ENCODE data around the gene TRIML2. TPM values are rescaled to one million over a fixed set of nuclear protein-coding genes. Genes with fewer than 3 reads are reported as not detected.

TRIML2 gene
- total RNA-seq, 4 donors from 2014 or later, result not detected

GRCh38 chr4:188092824-188093223 lies 16.6 kb downstream of the TRIML2 start:
- TF ChIP-seq, protein P1, sequence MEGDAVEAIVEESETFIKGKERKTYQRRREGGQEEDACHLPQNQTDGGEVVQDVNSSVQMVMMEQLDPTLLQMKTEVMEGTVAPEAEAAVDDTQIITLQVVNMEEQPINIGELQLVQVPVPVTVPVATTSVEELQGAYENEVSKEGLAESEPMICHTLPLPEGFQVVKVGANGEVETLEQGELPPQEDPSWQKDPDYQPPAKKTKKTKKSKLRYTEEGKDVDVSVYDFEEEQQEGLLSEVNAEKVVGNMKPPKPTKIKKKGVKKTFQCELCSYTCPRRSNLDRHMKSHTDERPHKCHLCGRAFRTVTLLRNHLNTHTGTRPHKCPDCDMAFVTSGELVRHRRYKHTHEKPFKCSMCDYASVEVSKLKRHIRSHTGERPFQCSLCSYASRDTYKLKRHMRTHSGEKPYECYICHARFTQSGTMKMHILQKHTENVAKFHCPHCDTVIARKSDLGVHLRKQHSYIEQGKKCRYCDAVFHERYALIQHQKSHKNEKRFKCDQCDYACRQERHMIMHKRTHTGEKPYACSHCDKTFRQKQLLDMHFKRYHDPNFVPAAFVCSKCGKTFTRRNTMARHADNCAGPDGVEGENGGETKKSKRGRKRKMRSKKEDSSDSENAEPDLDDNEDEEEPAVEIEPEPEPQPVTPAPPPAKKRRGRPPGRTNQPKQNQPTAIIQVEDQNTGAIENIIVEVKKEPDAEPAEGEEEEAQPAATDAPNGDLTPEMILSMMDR (IDR thresholded peaks at IDR 0.05), result no peak
- no peak for TF ChIP-seq POLR2A (IDR thresholded peaks at IDR 0.05)
- no peak for TF ChIP-seq POLR2AphosphoS5 (IDR thresholded peaks at IDR 0.05)
- TF ChIP-seq EP300 (IDR thresholded peaks at IDR 0.05), result no peak
- Histone ChIP-seq H3K9me3 (no peaks in the 10 kb centered on the region), H3K27me3 (no peaks in the 10 kb centered on the region), H3K36me3 (no peaks in the 10 kb centered on the region), H3K4me1 (no peaks in the 10 kb centered on the region), H3K4me3 (no peak overlapping the region), H3K27ac (no peak overlapping the region)
- 72% methylated on average over 3 of the region's 3 CpGs for whole genome bisulfite sequencing
- no peak for DNase-seq (ENCODE audit: low spot score in 2 of 2)

GRCh38 chr4:188086858-188087257 lies 22.5 kb downstream of the TRIML2 start:
- DNase-seq (ENCODE audit: low spot score in 2 of 2), result no peak
- no peaks in the 10 kb centered on the region for H3K9me3 ChIP-seq
- no peaks in the 10 kb centered on the region for H3K4me1 ChIP-seq
- no peaks in the 10 kb centered on the region for H3K36me3 ChIP-seq
- H3K27ac ChIP-seq, result no peak overlapping the region
- no peaks in the 10 kb centered on the region for H3K27me3 ChIP-seq
- H3K4me3 ChIP-seq, result no peak overlapping the region
- WGBS, result 85% methylated on average over 6 of the region's 6 CpGs
- TF ChIP-seq, protein P1 (IDR thresholded peaks at IDR 0.05), result no peak
- TF ChIP-seq EP300 (IDR thresholded peaks at IDR 0.05) (no peak), POLR2A (IDR thresholded peaks at IDR 0.05) (no peak), POLR2AphosphoS5 (IDR thresholded peaks at IDR 0.05) (no peak)

DNA sequence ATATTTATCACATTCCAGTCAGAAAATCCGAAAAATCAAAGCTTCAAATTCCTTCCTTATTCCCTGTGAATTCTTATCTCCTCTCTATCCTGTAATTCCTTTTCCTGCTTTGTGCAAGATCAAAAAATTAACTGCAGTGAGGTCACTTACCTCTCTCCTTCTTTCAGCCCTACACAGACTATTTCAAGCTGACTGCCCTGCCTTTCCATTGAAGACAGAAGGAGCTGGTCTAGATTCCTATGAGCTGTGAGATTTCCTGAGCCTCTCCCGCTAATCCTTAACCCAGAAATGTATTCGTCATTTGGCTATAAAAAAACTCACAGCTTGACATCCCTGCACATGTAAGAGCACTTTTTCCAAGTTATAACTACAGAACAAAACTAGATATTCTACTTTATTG lies 26.6 kb downstream of the TRIML2 start:
- DNase-seq (ENCODE audit: low spot score in 2 of 2), result no peak
- Histone ChIP-seq H3K27ac (no peak overlapping the region), H3K4me1 (no peaks in the 10 kb centered on the region), H3K4me3 (no peak overlapping the region), H3K9me3 (no peaks in the 10 kb centered on the region), H3K27me3 (no peaks in the 10 kb centered on the region), H3K36me3 (no peaks in the 10 kb centered on the region)
- TF ChIP-seq, protein P1 (IDR thresholded peaks at IDR 0.05), result no peak
- no peak for TF ChIP-seq POLR2A (IDR thresholded peaks at IDR 0.05)
- no peak for TF ChIP-seq EP300 (IDR thresholded peaks at IDR 0.05)
- 66% methylated on average over 3 of the region's 3 CpGs for WGBS

DNA sequence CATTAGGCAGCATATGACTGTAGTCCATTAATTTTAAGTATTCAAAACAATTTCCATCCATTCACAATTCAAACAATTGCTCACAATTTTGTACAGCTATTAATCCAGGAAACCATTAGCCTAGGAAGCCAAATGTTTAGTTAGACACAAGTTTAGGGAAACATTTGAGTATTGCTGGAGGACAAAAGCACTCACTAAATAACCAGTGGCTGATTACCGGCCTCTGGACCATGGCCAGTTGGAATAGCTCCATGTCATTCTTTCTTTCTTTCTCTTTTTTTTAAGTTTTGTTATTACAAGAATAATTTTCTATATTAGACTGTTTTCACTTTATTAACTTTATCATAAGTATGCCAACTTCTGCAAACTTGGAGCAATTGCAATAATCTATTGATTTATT lies 31.3 kb downstream of the TRIML2 start:
- Histone ChIP-seq H3K4me3 (no peak overlapping the region), H3K27me3 (no peaks in the 10 kb centered on the region), H3K9me3 (no peaks in the 10 kb centered on the region), H3K4me1 (no peaks in the 10 kb centered on the region), H3K27ac (no peak overlapping the region), H3K36me3 (no peaks in the 10 kb centered on the region)
- 16% methylated on average over 1 of the region's 1 CpG for WGBS
- TF ChIP-seq POLR2AphosphoS5 (IDR thresholded peaks at IDR 0.05) (no peak), EP300 (IDR thresholded peaks at IDR 0.05) (no peak), POLR2A (IDR thresholded peaks at IDR 0.05) (no peak)
- TF ChIP-seq, protein P1 (IDR thresholded peaks at IDR 0.05), result no peak
- no peak for DNase-seq (ENCODE audit: low spot score in 2 of 2)

- no peaks in the 10 kb centered on the region for H3K4me1 ChIP-seq
- no peak overlapping the region for H3K27ac ChIP-seq
- H3K36me3 ChIP-seq, result no peaks in the 10 kb centered on the region
- TF ChIP-seq POLR2AphosphoS5 (IDR thresholded peaks at IDR 0.05), result no peak
- TF ChIP-seq EP300 (IDR thresholded peaks at IDR 0.05), result no peak
- TF ChIP-seq, protein P1 (IDR thresholded peaks at IDR 0.05), result no peak
- TF ChIP-seq POLR2A (IDR thresholded peaks at IDR 0.05), result no peak
- WGBS, result 95% methylated on average over 12 of the region's 12 CpGs
- H3K27me3 ChIP-seq, result no peaks in the 10 kb centered on the region
- no peak overlapping the region for H3K4me3 ChIP-seq
- no peaks in the 10 kb centered on the region for H3K9me3 ChIP-seq
- DNase-seq (ENCODE audit: low spot score in 2 of 2), result no peak
These were observed 33.2 kb downstream of the TRIML2 start for GRCh38 chr4:188076169-188076568.

All from suprapubic skin (tissue), 4 donors.